GM12872 (cell line): ENCODE results near the gene GREM2.

Experiments
- TF ChIP-seq, protein P1 (sequence below): IDR thresholded peaks from 3 replicates; pipeline ENCODE4 v1.5.1; 2011; ENCODE audit warnings: low read depth, mild to moderate bottlenecking, low read length, moderate library complexity; ENCODE audit not compliant: insufficient read depth

GREM2 gene

DNA sequence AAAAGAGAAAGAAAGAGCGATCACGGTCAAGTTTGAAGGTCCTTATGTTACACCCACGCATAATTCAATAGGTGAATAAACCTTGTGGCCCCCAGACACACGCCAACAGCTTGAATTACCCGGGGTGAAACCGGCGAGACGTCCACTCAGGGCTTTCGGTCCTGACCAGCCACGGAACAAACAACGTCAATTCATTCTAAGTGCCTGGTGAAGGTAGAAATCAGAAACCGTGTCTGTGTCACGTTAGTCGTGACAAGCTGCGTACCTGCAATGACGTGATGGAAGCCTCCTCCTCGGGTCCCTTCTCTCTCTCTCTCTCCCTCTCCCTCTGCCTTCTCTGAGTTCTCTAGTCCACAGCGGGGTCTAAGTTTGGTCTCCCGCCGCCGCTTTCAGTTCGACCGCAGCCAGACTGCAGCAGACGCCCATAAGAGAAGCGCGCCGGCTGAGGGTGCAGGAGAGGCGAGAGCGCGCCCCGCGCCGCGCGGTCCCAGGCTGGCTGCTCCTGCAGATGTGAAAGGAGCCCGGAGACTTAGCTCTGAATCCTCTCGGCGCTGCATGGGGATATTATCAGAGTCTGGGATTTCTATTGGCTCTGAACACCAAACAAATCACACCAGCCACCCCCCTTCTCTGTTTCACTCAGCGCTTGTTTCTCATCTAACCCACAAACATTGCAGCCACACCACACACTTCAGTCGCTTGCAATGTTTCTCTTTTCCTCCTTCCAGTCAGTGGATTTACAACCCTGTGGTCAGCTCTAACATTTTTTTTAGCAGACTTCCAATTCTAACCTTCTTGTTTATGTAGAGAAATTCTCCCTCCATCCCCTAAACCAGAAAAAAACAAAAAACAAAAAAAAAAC is at the start of gene GREM2:
Gene GREM2 (minus strand): TSS at position 537 of the 862 bp plus-strand sequence. CDS start 118,680 bp downstream, outside the sequence.
- TF ChIP-seq, protein P1, sequence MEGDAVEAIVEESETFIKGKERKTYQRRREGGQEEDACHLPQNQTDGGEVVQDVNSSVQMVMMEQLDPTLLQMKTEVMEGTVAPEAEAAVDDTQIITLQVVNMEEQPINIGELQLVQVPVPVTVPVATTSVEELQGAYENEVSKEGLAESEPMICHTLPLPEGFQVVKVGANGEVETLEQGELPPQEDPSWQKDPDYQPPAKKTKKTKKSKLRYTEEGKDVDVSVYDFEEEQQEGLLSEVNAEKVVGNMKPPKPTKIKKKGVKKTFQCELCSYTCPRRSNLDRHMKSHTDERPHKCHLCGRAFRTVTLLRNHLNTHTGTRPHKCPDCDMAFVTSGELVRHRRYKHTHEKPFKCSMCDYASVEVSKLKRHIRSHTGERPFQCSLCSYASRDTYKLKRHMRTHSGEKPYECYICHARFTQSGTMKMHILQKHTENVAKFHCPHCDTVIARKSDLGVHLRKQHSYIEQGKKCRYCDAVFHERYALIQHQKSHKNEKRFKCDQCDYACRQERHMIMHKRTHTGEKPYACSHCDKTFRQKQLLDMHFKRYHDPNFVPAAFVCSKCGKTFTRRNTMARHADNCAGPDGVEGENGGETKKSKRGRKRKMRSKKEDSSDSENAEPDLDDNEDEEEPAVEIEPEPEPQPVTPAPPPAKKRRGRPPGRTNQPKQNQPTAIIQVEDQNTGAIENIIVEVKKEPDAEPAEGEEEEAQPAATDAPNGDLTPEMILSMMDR, result no peak

DNA sequence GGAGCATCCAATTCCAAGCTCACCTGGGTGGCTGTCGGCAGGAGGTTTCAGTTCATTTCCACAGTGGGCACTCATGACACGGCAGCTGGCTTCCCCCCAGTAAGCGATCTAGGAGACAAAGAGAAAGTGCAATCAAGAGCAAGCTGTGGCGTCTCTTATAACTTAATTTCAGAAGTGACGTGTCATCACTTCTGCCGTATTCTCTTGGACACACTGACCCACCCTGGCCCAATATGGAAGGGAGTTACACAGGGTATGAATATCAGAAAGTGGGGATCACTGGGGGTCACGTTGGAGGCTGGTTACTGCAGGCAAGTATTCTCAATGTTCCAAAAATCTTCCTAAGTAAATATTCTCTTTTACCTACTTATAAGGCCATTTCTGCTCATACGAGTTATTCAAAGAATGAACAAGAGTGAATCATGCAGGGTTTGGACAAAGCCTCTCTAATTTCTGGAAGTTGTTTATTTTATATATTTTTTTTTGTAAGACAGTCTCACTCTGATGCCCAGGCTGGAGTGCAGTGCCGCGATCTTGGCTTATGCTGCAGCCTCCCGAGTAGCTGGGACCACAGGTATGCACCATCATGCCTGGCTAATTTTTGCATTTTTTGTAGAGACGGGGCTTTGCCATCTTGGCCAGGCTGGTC is 46.5 kb upstream of the GREM2 start:
- TF ChIP-seq, protein P1, result no peak

DNA sequence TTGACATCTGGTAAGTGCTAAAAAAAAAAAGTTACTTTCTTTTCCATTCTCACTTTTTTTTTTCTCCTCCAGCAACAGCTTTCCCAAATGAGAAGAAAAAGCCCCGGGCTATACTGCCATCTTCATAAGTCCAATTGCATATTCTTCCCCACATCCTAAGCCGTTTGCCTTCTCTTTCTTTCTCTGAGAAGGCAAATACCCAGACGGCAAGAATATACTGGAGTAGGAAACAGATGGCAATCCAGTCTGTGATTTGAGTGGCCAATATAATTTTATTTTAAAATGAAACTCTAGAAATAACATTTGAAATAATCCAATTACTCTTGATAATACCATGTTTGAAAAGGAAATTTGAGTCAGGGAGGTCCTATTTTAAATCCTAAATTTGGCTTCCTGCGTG is 44.6 kb upstream of the GREM2 start:
- TF ChIP-seq, protein P1, result no peak

DNA sequence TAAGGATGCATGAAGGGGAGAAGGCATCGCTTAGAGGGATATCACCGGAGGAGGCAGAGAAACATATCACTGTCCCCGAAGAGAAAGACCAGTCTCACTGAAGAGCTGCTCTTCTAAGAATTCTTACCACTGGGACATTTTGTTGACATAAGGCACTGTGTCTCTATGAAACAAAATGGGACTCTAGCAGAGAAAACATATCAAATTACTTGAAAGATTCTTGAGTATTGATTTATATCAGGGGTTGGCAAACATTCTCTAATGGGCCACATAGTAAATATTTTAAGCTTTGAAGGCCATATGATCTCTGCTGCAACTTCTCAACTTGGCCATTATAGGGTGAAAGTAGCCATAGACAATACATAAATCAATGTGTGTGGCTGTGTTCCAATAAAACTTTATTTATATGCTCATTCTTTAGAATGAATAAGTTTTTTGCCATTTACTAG is 41.0 kb upstream of the GREM2 start:
- TF ChIP-seq, protein P1, result no peak

DNA sequence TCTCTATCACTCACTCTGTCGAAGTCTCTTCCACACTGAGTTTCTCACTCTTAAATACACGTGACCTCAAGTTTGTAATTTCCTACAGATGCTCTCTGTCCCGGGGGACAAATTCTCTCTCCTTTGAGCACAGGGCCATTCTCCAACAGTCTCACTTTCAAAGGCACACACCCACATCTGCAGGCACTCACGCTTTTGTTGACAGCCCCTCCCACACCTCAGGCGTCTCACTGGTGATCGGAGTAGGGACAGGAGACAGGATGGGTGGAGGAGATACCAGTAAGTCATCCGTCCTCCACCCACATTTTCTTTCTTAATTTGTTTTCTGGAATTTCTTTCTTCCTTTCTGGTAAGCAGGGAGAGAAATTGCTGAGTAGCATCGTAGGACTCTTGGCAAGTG is 40.6 kb upstream of the GREM2 start:
- TF ChIP-seq, protein P1, result no peak

DNA sequence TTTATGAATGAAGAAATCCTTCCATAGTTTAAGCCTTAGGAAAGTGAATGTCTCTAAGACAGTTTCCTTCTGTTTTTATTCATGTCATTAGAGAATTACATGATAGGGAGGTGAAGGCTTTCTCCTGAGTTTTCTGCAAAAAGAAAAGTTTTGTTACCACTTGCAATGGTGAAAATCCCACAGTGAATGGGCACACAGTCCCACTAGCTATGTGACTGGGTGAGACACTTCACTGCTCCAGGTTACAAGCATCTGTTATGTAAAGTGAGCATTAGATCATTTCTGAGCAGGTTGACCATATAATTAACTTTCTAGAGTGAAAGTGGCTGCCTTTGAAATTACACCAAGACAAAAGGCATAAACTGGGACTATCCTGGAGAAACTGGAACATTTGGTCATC is 38.9 kb upstream of the GREM2 start:
- TF ChIP-seq, protein P1, result no peak
